Fibroblast of the conjunctiva (primary cell): ENCODE results near the gene PRODH2.

ENCODE experiments used
- DNase-seq: peaks from one replicate; pipeline ENCODE4 v3.0.0-alpha.2; 2010; ENCODE audit warnings: low read depth

The PRODH2 gene, protein sequence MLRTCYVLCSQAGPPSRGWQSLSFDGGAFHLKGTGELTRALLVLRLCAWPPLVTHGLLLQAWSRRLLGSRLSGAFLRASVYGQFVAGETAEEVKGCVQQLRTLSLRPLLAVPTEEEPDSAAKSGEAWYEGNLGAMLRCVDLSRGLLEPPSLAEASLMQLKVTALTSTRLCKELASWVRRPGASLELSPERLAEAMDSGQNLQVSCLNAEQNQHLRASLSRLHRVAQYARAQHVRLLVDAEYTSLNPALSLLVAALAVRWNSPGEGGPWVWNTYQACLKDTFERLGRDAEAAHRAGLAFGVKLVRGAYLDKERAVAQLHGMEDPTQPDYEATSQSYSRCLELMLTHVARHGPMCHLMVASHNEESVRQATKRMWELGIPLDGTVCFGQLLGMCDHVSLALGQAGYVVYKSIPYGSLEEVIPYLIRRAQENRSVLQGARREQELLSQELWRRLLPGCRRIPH

GRCh38 chr19:35812220-35813042 lies at the start of gene PRODH2:
PRODH2 (minus strand) TSS chr19:35812845; CDS start chr19:35812805, 40 bp downstream.
- no peak for DNase-seq

DNA sequence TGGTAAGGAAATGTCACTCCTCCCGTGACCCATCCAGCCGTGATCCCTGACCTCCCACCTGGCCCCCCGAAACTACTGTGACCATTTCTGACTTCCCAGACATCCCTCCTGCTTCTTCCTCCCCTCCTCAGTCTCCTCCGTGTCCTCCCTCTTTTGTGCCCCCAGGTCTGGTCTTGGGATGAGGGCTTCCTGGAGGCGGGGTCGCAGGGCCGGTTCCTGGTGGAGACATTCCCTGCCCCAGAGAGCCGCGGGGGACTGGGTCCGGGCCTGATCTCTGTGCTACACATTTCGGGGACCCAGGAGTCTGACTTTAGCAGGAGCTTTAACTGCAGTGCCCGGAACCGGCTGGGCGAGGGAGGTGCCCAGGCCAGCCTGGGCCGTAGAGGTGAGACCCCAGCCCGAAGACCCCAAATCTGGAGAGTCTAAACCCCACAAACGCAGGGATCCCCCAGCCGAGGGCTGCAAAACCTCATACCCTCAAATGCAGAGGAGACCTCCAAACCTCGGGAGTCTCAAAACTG lies 49.1 kb upstream of the PRODH2 start:
- DNase-seq = no peak

- DNase-seq = no peak
Observed at GRCh38 chr19:35860818-35861639, 48.4 kb upstream of the PRODH2 start.

DNA sequence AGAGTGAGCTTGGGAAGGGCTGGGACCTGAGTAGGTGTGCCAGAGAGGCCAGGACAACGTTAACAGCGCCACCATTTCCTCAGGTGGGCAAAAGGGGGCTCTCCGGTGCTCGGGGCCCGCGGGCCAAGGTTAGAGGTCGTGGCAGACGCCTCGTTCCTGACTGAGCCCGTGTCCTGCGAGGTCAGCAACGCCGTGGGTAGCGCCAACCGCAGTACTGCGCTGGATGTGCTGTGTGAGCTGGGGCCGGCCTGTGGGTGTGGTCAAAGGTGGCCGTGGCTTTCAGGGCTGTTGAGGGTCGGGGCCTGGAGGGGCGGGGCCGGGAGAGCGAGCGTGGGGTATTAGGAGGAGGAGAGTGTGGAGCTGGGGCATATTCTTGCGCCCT lies 47.8 kb upstream of the PRODH2 start:
- no peak for DNase-seq

- DNase-seq = no peak
Observed at GRCh38 chr19:35859414-35859813, 46.8 kb upstream of the PRODH2 start.

DNA sequence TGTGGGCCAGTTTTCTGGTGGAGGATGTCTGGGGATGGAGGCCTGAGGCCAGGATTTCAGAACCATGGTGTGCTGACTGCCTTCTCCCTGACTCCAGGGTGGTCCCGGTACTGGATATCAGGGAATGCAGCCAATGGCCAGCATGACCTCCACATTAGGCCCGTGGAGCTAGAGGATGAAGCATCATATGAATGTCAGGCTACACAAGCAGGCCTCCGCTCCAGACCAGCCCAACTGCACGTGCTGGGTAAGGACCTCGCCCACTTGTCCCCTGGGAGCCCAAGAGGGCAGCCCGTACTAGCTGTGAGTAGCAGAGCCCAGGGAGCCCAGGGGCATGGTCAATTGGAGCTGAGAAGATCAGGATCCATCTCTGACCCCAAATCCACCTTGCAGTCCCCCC lies 45.7 kb upstream of the PRODH2 start:
- DNase-seq = no peak

DNA sequence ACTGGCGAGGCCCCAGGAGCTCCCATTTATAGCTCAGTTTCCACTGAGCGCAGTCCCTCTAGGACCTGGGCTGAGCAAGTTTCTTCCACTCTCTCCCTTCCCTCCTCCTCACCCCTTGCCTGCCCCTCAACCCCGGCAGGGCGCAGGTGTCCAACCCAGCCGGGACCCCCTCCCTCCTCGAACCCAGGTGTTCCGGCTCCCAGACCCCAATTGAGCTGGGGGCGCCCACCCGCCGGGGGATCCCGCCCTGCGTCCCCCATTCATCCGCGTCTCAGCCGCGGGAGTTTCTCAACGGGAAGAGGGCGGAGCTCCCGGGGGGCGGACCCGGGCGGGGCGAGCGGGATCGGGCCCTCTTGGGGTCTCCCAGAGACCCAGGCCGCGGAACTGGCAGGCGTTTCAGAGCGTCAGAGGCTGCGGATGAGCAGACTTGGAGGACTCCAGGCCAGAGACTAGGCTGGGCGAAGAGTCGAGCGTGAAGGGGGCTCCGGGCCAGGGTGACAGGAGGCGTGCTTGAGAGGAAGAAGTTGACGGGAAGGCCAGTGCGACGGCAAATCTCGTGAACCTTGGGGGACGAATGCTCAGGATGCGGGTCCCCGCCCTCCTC lies 44.0 kb upstream of the PRODH2 start, which contains the start of gene KIRREL2:
Gene KIRREL2, plus strand, starts transcription at position 366 of the 604 bp plus-strand sequence. Its CDS starts 209 bp downstream, at position 575.
- DNase-seq = no peak

DNA sequence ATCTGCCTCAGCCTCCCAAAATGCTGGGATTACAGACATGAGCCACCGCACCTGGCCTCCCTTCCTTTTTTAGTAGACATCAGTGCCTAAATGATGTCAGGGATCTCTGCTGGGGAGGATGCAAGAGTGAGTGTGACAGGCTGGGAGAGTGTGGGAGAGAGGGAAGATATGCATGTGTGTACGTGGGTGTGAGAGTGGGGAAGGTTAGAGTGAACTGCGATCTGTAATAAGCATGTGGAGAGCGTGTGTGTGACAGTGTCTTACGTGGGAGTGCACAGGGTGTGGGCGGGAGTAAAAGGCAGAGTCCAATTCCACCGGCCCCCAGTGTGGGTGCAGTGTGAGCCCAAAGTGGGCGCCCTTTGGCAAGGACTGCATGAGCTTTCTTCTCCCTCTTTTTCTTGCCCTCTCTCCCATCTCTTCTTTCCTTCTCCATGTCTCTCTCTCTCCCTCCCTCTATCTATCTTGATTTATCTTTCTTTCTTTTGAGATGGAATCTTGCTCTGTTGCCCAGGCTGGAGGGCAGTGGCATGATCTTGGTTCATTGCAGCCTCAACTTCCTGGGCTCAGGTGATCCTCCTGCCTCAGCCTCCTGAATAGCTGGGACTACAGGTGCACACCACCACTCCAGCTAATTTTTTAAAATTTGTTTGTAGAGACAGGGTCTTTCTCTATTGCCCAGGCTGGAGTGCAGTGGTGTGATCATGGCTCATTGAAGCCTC lies 40.6 kb upstream of the PRODH2 start:
- no peak for DNase-seq

- no peak for DNase-seq
Observed at GRCh38 chr19:35852029-35852780, 39.6 kb upstream of the PRODH2 start, which contains the start of gene NPHS1. NPHS1 (minus strand) TSS chr19:35852504; CDS start chr19:35851837, 667 bp downstream.

DNA sequence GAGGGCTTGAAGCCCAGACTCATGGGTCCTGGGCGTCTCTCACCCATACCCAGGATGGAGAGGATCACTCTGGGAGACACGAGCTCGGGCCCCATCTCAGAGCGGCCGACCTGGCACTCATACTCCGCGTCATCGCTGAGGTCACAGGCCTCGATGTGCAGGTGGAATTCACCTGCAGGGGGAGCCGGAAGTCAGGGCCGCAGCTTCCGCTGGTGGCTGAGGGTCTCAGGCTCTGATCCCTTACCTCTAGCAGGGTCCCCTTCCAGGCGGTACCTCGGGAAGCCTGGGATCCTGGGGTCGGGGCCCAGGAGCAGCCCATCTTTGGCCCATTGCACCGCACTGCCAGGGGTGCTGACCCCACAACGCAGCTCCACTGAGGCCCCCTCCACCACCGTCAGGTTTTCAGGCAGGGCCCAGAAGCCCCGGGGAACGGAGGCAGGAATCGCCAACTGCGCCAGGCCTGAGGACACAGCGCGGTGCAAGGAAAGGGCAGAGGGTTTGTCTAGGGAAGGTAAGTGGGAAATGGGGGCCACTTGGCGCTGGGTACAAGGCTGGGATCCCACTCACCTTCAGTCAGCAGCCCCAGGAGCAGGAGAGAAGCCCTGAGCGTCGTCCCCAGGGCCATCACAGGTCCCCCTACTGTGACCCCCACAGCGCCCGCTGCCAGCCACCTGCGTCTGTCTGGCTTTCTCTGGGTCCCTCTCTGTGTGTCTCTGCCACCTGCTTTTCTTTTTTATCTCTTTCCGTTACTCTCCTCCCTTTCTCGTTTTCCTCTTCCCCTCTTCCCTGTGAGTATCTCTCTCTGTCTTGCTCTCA lies 38.8 kb upstream of the PRODH2 start:
- no peak for DNase-seq

- no peak for DNase-seq
Observed at GRCh38 chr19:35848919-35849505, 36.4 kb upstream of the PRODH2 start.

GRCh38 chr19:35848486-35848885 lies 35.8 kb upstream of the PRODH2 start:
- DNase-seq = no peak

GRCh38 chr19:35847911-35848310 lies 35.3 kb upstream of the PRODH2 start:
- DNase-seq = no peak

DNA sequence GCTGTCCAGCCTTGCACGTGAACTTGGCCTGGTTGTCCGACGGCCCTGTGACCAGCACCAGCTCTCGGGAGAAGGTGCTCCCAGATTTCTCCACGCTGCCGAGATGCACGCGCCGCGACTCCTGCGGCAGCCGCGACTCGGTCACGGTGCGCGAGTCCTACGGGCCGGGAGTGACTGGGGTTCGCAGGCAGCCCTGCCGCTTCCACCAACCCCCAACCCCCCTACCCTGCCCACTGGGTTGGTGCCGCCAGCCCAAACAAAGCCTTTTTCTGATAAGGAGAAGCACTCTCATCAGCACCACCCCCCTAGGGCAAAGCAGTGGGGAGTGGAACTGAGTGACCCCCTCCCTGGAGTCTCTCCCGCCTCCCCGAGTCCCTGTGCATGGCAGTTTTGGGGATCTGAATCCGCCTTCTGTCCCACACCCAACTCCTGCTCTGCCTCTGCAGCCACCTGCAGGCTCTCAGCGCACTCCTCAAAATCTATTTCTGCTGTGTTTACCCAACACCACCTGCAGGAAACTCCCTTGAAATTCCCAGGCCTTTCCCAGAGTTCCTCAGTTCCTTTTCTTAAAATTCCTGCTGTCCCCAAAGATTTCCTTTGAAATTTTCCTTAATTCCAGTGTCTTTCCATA lies 33.5 kb upstream of the PRODH2 start:
- DNase-seq = no peak

- DNase-seq = no peak
Observed at GRCh38 chr19:35845215-35846037, 32.8 kb upstream of the PRODH2 start.

GRCh38 chr19:35844482-35845214 lies 32.0 kb upstream of the PRODH2 start:
- DNase-seq = no peak
